SK-N-SH treated with all-trans-retinoic acid at 6 μM for 48 hours (cell line): Measurements from ENCODE around the gene DCP1B.

Experiments used
- ATAC-seq: fragments of 200-7000 bp; cut with Tn5 transposase; 3 replicates; pipeline ENCODE4 v1.9.1; 2020; ENCODE audit warnings: mild to moderate bottlenecking, moderate library complexity
- ARNTL ChIP-seq: fragments of 450-650 bp; formaldehyde crosslinking; IDR thresholded peaks from 2 replicates; pipeline ENCODE4 v1.5.0; 2020; ENCODE audit warnings: low read depth, mild to moderate bottlenecking, moderate library complexity, borderline replicate concordance
- BACH2 ChIP-seq: fragments of 250-450 bp; sonication (Bioruptor Pico); IDR thresholded peaks from 2 replicates; pipeline ENCODE4 v1.9.0; 2021; ENCODE audit warnings: mild to moderate bottlenecking, borderline replicate concordance
- CREB5 ChIP-seq: fragments of 250-450 bp; sonication (Bioruptor Pico); IDR thresholded peaks from 2 replicates; pipeline ENCODE4 v1.5.1; 2020; ENCODE audit warnings: low read depth, mild to moderate bottlenecking, moderate library complexity
- CSDC2 ChIP-seq: fragments of 250-450 bp; sonication (Bioruptor Pico); IDR thresholded peaks from 2 replicates; pipeline ENCODE4 v1.5.0; 2020; ENCODE audit warnings: mild to moderate bottlenecking, moderate library complexity
- CSRNP3 ChIP-seq: fragments of 250-450 bp; sonication (Bioruptor Pico); IDR thresholded peaks from 2 replicates; pipeline ENCODE4 v1.5.1; 2021; ENCODE audit warnings: mild to moderate bottlenecking, moderate library complexity
- ESRRG ChIP-seq: fragments of 250-450 bp; sonication (Bioruptor Pico); IDR thresholded peaks from 2 replicates; pipeline ENCODE4 v1.6.1; 2021; ENCODE audit warnings: mild to moderate bottlenecking
- GLIS3 ChIP-seq: fragments of 250-450 bp; sonication (Bioruptor Pico); IDR thresholded peaks from 2 replicates; pipeline ENCODE4 v1.5.0; 2020; ENCODE audit warnings: mild to moderate bottlenecking, moderate library complexity
- ISL1 ChIP-seq: fragments of 250-450 bp; sonication (Bioruptor Pico); IDR thresholded peaks from 2 replicates; pipeline ENCODE4 v2.1.2; 2022; ENCODE audit warnings: mild to moderate bottlenecking, moderate library complexity
- OSR1 ChIP-seq: fragments of 250-450 bp; sonication (Bioruptor Pico); IDR thresholded peaks from 2 replicates; pipeline ENCODE4 v1.8.0; 2022; ENCODE audit warnings: moderate library complexity, mild to moderate bottlenecking, inconsistent platforms
- PATZ1 ChIP-seq: fragments of 250-450 bp; sonication (Bioruptor Pico); IDR thresholded peaks from 2 replicates; pipeline ENCODE4 v1.8.0; 2020; ENCODE audit warnings: mild to moderate bottlenecking, moderate library complexity, borderline replicate concordance
- POU6F1 ChIP-seq: fragments of 250-450 bp; sonication (Bioruptor Pico); IDR thresholded peaks from 2 replicates; pipeline ENCODE4 v1.8.0; 2021; ENCODE audit warnings: low read depth, mild to moderate bottlenecking, moderate library complexity, borderline replicate concordance
- RARB ChIP-seq: fragments of 250-450 bp; sonication (Bioruptor Pico); IDR thresholded peaks from 2 replicates; pipeline ENCODE4 v1.8.0; 2021; ENCODE audit warnings: mild to moderate bottlenecking, moderate library complexity
- SNAI2 ChIP-seq: fragments of 250-450 bp; sonication (Bioruptor Pico); IDR thresholded peaks from 2 replicates; pipeline ENCODE4 v1.5.0; 2020; ENCODE audit warnings: mild to moderate bottlenecking, moderate library complexity
- TCF4 ChIP-seq: fragments of 250-450 bp; sonication (Bioruptor Pico); IDR thresholded peaks from 2 replicates; pipeline ENCODE4 v1.8.0; 2021; ENCODE audit warnings: mild to moderate bottlenecking, moderate library complexity, borderline replicate concordance
- TOX ChIP-seq: fragments of 250-450 bp; sonication (Bioruptor Pico); IDR thresholded peaks from 2 replicates; pipeline ENCODE4 v1.8.0; 2021; ENCODE audit warnings: mild to moderate bottlenecking, moderate library complexity, borderline replicate concordance
- TSHZ2 ChIP-seq: fragments of 250-450 bp; sonication (Bioruptor Pico); IDR thresholded peaks from 2 replicates; pipeline ENCODE4 v1.5.0; 2020; ENCODE audit warnings: mild to moderate bottlenecking, moderate library complexity
- ZFP3 ChIP-seq: fragments of 250-450 bp; sonication (Bioruptor Pico); IDR thresholded peaks from 2 replicates; pipeline ENCODE4 v1.5.0; 2020; ENCODE audit warnings: mild to moderate bottlenecking, moderate library complexity
- ZFP30 ChIP-seq: fragments of 450-650 bp; formaldehyde crosslinking; IDR thresholded peaks from 2 replicates; pipeline ENCODE4 v1.5.0; 2022; ENCODE audit warnings: mild to moderate bottlenecking, moderate library complexity
- ZNF565 ChIP-seq: fragments of 450-650 bp; formaldehyde crosslinking; conservative IDR thresholded peaks from 2 replicates; pipeline ENCODE4 v1.5.0; 2020; ENCODE audit warnings: low read depth, mild to moderate bottlenecking, moderate library complexity
- ZNF8 ChIP-seq: fragments of 450-650 bp; formaldehyde crosslinking; IDR thresholded peaks from 2 replicates; pipeline ENCODE4 v1.5.0; 2020; ENCODE audit warnings: mild to moderate bottlenecking, moderate library complexity

DCP1B gene

GRCh38 chr12:1929985-1930802 lies 74.1 kb downstream of the DCP1B start (continued):
- no peak for TF ChIP-seq PATZ1 (CRISPR knock-in tag)
- no peak for TF ChIP-seq SNAI2
- no peak for TF ChIP-seq RARB (CRISPR knock-in tag)
- TF ChIP-seq TCF4 (CRISPR knock-in tag), result no peak
- TF ChIP-seq BACH2 (CRISPR knock-in tag), result no peak
- TF ChIP-seq ZFP30 (CRISPR knock-in tag), result no peak
- no peak for TF ChIP-seq OSR1
- no peak for TF ChIP-seq POU6F1 (CRISPR knock-in tag)
- TF ChIP-seq, all 23 proteins: peak for 0

GRCh38 chr12:1929241-1929984 lies 74.8 kb downstream of the DCP1B start:
- ATAC-seq, result no peak
- TF ChIP-seq CSRNP3, result no peak
- TF ChIP-seq PATZ1 (CRISPR knock-in tag), result no peak
- TF ChIP-seq ISL1, result no peak
- TF ChIP-seq ZFP3 (CRISPR knock-in tag), result no peak
- no peak for TF ChIP-seq OSR1
- TF ChIP-seq TOX (CRISPR knock-in tag), result no peak
- no peak for TF ChIP-seq ZFP30 (CRISPR knock-in tag)
- TF ChIP-seq ARNTL, result no peak
- no peak for TF ChIP-seq CREB5
- no peak for TF ChIP-seq BACH2 (CRISPR knock-in tag)
- TF ChIP-seq SNAI2, result no peak
- TF ChIP-seq RARB (CRISPR knock-in tag), result no peak
- no peak for TF ChIP-seq TSHZ2 (CRISPR knock-in tag)
- no peak for TF ChIP-seq ESRRG (CRISPR knock-in tag)
- TF ChIP-seq ZNF8 (CRISPR knock-in tag), result no peak
- TF ChIP-seq GLIS3, result no peak
- TF ChIP-seq TCF4 (CRISPR knock-in tag), result no peak
- TF ChIP-seq ZNF565 (CRISPR knock-in tag), result no peak
- no peak for TF ChIP-seq CSDC2
- TF ChIP-seq, all 23 proteins: peak for 0
